HG03139 (cell line): ENCODE measurements around the gene PPP2R5E.
"Not testable (repeated sequence)": the region's sequence is repeated elsewhere in the genome, so short reads cannot be mapped to it uniquely, and the experiment has no call there.

Experiments used
- ATAC-seq: cut with Tn5 transposase; IDR thresholded peaks from one replicate; pipeline ENCODE4 v1.9.1; 2021; ENCODE audit not compliant: unreplicated experiment

PPP2R5E gene

GRCh38 chr14:63543000-63543825 lies at the start of gene PPP2R5E:
TSS of gene PPP2R5E (minus strand) at chr14:63543377. CDS start at chr14:63539685, 3,692 bp downstream.
- peak; percentile 96 for ATAC-seq

- not testable (repeated sequence) for ATAC-seq
Measured at GRCh38 chr14:63583046-63583445, 39.9 kb upstream of the PPP2R5E start.

GRCh38 chr14:63581491-63581890 lies 38.3 kb upstream of the PPP2R5E start:
- no peak for ATAC-seq

GRCh38 chr14:63578300-63578699 lies 35.1 kb upstream of the PPP2R5E start:
- no peak for ATAC-seq

- ATAC-seq, result no peak
Measured at GRCh38 chr14:63573581-63573980, 30.4 kb upstream of the PPP2R5E start.

DNA sequence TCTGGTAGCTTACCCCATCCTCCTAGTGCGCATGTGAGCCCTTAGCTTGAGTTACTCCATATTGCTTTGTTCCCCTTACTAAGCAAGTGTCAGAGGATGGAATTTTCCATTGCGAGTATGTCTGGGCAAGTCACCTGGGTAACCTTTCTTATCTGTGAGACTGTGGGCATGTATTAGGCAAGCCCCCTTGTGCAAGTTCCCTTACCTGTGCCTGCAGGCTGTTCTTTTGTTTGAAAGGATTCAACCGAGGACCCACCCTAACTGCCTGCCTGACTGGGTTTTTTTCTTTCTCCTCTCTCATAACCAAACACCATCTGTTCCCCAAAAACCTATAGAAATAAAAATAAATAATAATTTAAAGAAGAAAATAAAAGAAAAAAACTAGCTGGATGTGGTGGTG lies 22.3 kb upstream of the PPP2R5E start:
- no peak for ATAC-seq

DNA sequence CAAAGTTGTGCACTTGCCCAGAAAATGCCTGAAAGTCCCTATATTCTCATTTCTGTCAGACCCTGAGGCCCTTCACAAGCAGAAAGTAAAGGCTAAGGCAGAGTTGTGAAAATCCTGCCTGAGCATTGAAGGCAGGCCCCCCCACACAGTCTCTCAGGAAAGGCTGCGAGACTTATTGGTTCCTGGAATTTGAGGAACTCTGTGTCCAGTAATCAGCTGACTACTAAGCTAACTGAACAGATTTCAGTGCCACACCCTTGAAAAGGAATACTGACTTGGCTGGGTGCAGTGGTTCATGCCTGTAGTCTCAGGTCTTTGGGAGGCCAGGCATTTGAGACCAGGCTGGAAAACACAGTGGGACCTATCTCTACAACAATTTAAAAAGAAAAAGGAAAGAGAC lies 21.1 kb upstream of the PPP2R5E start:
- no peak for ATAC-seq

- no peak for ATAC-seq
Measured at GRCh38 chr14:63563370-63564026, 20.3 kb upstream of the PPP2R5E start.

DNA sequence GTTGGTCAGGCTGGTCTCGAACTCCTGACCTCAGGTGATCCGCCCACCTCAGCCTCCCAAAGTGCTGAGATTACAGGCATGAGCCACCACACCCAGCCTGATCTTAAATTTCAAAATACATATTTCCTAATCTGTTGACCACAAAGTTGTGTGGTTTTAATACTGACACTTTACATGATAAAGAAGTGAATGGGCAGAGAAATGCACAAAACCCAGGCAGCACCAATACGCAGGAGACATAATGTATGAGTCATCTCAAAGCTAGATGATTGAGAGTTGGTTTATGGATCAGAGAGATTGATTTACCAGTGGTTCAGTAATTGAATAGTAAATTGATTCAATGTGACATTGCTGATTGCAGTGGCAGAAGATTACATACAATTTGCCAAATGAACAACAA lies 19.2 kb upstream of the PPP2R5E start:
- ATAC-seq, result no peak

GRCh38 chr14:63555572-63555971 lies 12.4 kb upstream of the PPP2R5E start:
- no peak for ATAC-seq

DNA sequence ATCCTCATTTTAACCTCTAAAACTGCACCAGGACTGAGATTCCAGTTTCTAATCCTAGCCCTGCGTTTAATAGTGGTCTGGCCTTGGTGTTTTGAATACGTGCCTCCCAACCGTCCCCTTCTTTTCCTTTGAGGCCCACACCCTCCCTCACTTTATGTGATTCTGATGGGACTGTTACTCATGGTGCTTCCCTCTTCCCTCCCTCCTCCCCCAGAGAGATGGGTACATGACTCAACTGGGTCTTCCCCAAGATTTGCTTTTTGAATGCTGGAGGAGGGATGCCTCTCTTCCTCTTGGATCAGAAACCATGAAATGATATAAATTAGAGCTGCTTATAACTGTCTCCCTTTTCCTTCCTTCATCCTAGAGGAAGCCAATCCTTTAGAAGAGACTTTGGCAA lies 8.2 kb upstream of the PPP2R5E start:
- no peak for ATAC-seq

DNA sequence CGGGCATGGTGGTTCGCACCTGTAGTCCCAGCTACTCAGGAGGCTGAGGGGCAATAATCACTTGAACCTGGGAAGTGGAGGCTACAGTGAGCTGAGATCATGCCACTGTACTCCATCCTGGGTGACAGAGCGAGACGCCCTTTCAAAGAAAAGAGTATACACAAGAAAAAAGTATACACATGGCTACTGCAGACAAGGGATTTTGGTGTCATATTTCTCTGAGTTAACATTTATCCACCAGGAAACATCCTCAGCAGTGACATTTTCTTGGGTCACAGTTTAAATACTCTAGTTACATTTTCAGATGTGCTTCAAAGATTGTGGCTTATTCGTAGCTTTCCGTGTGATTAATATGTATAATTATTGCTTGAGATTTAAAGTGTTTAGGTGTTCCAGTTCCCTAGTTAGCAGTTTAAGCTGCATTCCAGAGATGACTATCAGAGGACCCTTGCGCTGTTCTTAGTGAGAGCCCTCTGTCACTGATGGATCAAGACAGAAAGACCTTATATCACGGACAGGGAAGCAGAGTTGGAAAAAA lies 4.7 kb upstream of the PPP2R5E start:
- ATAC-seq, result no peak

DNA sequence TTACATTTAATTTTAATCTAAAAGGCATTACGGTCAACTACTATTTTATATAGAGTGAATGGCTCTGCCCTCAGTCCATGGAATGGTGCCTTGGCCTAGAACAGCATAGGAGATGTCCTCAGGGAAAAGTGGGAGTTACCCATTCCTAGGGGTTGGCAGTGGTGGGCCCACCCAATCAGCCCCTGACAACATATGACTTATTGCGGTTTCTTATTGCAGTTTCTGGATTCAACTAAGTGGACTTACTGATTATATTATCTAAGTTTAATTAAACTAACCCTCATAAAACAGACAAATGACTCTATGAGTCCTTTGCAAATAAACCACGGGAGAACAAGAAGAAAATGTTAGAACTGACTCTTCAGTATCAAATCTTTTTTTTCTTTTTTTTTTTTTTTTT lies 2.3 kb upstream of the PPP2R5E start:
- ATAC-seq, result no peak

DNA sequence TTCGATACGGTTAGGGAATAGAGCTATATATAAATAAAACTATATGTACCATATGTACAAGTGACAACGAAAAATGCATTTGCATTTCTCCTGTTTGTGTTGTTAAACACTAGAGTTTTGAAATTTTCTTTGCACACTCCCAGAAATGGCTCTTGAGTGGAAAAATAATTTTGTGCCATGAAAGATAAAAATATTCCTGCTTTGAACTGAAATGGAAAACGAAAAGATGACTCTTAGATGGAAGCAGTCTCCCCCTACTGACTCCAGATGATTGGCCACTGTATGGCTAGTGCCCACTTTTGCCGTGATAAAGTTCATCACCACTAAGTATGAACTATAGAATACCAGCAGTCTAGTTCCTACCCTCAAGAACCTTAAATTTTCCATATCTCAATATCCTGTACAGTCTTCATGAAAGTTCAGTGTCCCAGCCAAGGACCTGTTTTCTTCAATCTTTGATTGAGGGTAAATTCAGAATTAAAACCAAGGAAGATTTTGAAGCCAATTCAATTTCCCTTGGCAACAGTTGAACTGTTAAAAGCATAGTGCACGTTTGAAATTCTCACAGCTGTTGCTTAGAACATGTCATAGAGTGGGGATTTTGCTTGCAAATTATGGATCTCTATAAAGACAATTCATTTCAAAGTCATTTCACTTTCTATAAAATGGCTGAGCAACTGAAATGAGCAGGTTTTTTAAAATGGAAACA lies 1.6 kb upstream of the PPP2R5E start:
- no peak for ATAC-seq

- no peak for ATAC-seq
Measured at GRCh38 chr14:63543826-63544406, 739 bp upstream of the PPP2R5E start.

- no peak for ATAC-seq
Measured at GRCh38 chr14:63542231-63542999, 762 bp downstream of the PPP2R5E start.

DNA sequence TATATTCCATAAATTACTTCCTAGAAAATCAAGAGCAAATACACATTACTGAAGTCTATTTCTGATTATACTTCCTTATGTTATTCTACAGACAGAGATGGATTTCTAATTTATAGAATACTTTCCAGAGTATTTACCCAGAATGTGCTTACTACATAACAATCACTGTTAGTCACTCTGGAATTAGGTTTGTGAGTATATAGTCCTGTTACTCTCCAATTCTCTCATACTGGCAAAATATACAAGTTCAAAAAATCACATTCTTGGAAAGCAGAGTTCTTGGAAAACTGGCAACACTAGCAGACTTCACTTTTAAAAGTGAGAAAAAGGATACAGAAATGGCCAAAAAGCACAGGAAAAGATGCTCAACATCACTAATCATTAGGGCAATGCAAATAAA lies 7.3 kb downstream of the PPP2R5E start:
- ATAC-seq, result no peak

DNA sequence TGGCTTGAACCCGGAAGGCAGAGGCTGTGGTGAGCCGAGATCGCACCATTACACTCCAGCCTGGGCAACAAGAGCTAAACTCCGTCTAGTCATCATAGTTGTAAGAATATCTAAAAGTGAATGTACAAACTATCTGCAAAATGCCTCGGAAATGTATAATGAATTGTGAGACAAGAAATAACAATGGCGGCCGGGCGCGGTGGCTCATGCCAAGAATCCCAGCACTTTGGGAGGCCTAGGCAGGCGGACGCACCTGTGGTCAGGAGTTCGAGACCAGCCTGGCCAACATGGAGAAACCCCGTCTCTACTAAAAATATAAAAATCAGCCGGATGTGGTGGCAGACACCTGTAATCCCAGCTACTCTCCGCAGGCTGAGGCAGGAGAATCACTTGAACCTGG lies 9.7 kb downstream of the PPP2R5E start:
- no peak for ATAC-seq

DNA sequence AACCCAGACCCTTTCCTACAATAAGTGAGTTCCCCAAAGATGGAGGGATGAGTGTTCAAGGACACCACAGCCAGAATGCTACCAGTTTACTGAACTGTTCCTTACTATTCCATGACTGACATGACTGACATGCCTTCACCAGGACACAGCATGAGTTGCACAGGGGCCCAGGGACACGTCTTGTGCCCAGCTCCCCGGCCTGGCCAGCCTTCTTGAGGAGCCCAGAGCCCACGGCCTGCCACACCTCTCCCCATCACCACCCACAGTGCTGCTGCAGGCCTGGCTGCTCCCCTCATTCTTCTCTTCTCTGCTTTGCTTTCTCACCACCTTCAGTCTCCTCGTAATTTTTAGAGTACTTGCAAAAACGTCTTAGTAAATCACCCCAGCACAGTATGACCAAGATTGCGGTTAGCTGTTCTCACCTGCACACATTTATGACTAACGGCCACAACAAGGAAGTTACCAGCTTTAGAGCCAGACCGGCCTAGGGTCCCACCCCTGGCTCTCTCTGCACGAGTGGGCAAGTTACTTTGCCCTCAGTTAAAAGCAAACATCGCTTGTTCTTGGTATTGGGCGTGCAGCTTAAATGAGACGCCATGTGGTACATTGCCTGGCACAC lies 18.5 kb downstream of the PPP2R5E start:
- no peak for ATAC-seq
